Keratinocyte (primary cell): Measurements from ENCODE around the gene MRFAP1. TPM values are rescaled to one million over a fixed set of nuclear protein-coding genes. Genes with fewer than 3 reads are reported as not detected.

Source experiments
- DNase-seq: peaks from one replicate; pipeline ENCODE4 v3.0.0-alpha.2; 2011; ENCODE audit warnings: low read depth, missing footprints, low spot score
- FAIRE-seq: peaks from 2 replicates; lab custom pipeline; 2011; peaks lifted over from hg19 to GRCh38; lab: Jason Lieb, UNC
- H2AFZ ChIP-seq: 2 replicates; pipeline ENCODE4 v1.6.0; 2012; ENCODE audit warnings: low read length, control low read depth, inconsistent platforms; ENCODE audit not compliant: control insufficient read depth
- H3K27ac ChIP-seq: 2 replicates; pipeline ENCODE4 v1.5.1; 2011; ENCODE audit warnings: low read length; ENCODE audit not compliant: control insufficient read depth, insufficient read depth
- H3K27me3 ChIP-seq: 3 replicates; pipeline ENCODE4 v1.6.0; 2011; ENCODE audit warnings: low read length; ENCODE audit not compliant: control insufficient read depth, insufficient read depth; ENCODE audit errors: extremely low read depth
- H3K36me3 ChIP-seq, 2 experiments: 2 replicates in 1 of 2; 3 replicates in 1 of 2; pipeline ENCODE4 v1.5.1; 2011; ENCODE audit warnings: low read length in 2 of 2, mild to moderate bottlenecking in 1 of 2; ENCODE audit not compliant: control insufficient read depth in 2 of 2, insufficient read depth in 2 of 2; ENCODE audit errors: extremely low read depth in 1 of 2
- H3K4me1 ChIP-seq: 3 replicates; pipeline ENCODE4 v1.5.1; 2011; ENCODE audit warnings: low read length; ENCODE audit not compliant: control insufficient read depth, insufficient read depth; ENCODE audit errors: extremely low read depth
- H3K4me2 ChIP-seq: 3 replicates; pipeline ENCODE4 v1.6.0; 2011; ENCODE audit warnings: low read depth, low read length; ENCODE audit not compliant: control insufficient read depth, insufficient read depth; ENCODE audit errors: extremely low read depth
- H3K4me3 ChIP-seq, 3 experiments: fragments of 200-600 bp in 1 of 3; sonication (generic) in 1 of 3; 2 replicates in 2 of 3; 3 replicates in 1 of 3; pipeline ENCODE4 v1.5.1; 2011 to 2016; ENCODE audit warnings: low read length in 3 of 3, mild to moderate bottlenecking in 3 of 3, control low read depth in 2 of 3, inconsistent platforms in 1 of 3, low read depth in 1 of 3, mixed read lengths in 1 of 3, mixed run types in 1 of 3, moderate library complexity in 1 of 3; ENCODE audit not compliant: control insufficient read depth in 2 of 3, insufficient read depth in 2 of 3; ENCODE audit errors: extremely low read depth in 1 of 3
- H3K79me2 ChIP-seq: 2 replicates; pipeline ENCODE4 v1.6.0; 2012; ENCODE audit warnings: low read length; ENCODE audit not compliant: control insufficient read depth, insufficient read depth
- H3K9ac ChIP-seq: 3 replicates; pipeline ENCODE4 v1.6.0; 2011; ENCODE audit warnings: low read length; ENCODE audit not compliant: control insufficient read depth, insufficient read depth; ENCODE audit errors: extremely low read depth
- H3K9me1 ChIP-seq: 3 replicates; pipeline ENCODE4 v1.6.0; 2011; ENCODE audit warnings: low read length; ENCODE audit not compliant: control insufficient read depth, insufficient read depth; ENCODE audit errors: extremely low read depth
- H3K9me3 ChIP-seq: 2 replicates; pipeline ENCODE4 v1.5.1; 2012; ENCODE audit warnings: low read depth, low read length; ENCODE audit not compliant: control insufficient read depth
- H4K20me1 ChIP-seq: 3 replicates; pipeline ENCODE4 v1.6.0; 2011; ENCODE audit warnings: low read length; ENCODE audit not compliant: control insufficient read depth, insufficient read depth; ENCODE audit errors: extremely low read depth
- CTCF ChIP-seq, 3 experiments: IDR thresholded peaks in 1 of 3; conservative IDR thresholded peaks in 1 of 3; optimal IDR thresholded peaks in 1 of 3; 2 replicates in 2 of 3; 3 replicates in 1 of 3; pipeline versions ENCODE3 to v1.5.1; 2011; ENCODE audit warnings: low read length in 3 of 3, mild to moderate bottlenecking in 3 of 3, moderate library complexity in 2 of 3, control low read depth in 1 of 3, inconsistent platforms in 1 of 3; ENCODE audit not compliant: insufficient read depth in 2 of 3; ENCODE audit errors: extremely low read depth in 1 of 3
- EZH2 ChIP-seq: IDR thresholded peaks from one replicate; pipeline ENCODE4 v1.6.1; 2012; ENCODE audit warnings: inconsistent platforms, mild to moderate bottlenecking, low read length, moderate library complexity
- dilution Hi-C: fragments of 300-500 bp; cut with MboI; formaldehyde crosslinking; loops from one replicate; pipeline ENCODE4 v1.7.0; 2020; ENCODE audit warnings: low sequenced_read_pairs; ENCODE audit not compliant: extremely low pct_ligation_motif_present
- polyA plus RNA-seq, 5 experiments: library from polyadenylated mRNA; depleted of rRNA in 3 of 5; stranded (reverse) in 3 of 5; stranded (forward) in 1 of 5; unstranded in 1 of 5; fragments of >200 nt; gene quantifications; 1 replicate in 1 of 5; 2 replicates in 3 of 5; 3 replicates in 1 of 5; pipeline versions ENCODE4 v1.2.1 to v1.2.3, GENCODE V29; 2011 to 2012; ENCODE audit warnings: missing spikeins in 2 of 5, low read depth in 1 of 5, low replicate concordance in 1 of 5

MRFAP1 gene
- polyA plus RNA-seq, 1 donor (not counting 4 experiments of a cell fraction or from before 2014, with no cell fraction given), result 275 TPM

GRCh38 chr4:6603128-6603527 is 37.4 kb upstream of the MRFAP1 start:
- Histone ChIP-seq H3K27me3 (no peaks in the 10 kb centered on the region), H2AFZ (no peak overlapping the region), H3K27ac (no peak overlapping the region), H3K9ac (no peak overlapping the region), H3K4me1 (no peaks in the 10 kb centered on the region), H3K79me2 (no peaks in the 10 kb centered on the region), H3K9me3 (peaks cover 3% of the 10 kb centered on the region), H3K4me3 (no peak overlapping the region), H3K4me2 (no peak overlapping the region), H4K20me1 (no peaks in the 10 kb centered on the region), H3K36me3 (peaks cover 0 to 15% of the 10 kb centered on the region in 2 experiments), H3K9me1 (no peaks in the 10 kb centered on the region)
- FAIRE-seq (no peak), DNase-seq (no peak)
- TF ChIP-seq CTCF (optimal IDR thresholded peaks at IDR 0.05 in 1 of 3, IDR thresholded peaks at IDR 0.05 in 1 of 3, conservative IDR thresholded peaks at IDR 0.05 in 1 of 3; ENCODE audit: extremely low read depth in 1 of 3, insufficient read depth in 2 of 3, low read length in 3 of 3), result no peak
- no peak for TF ChIP-seq EZH2
- dilution Hi-C loops, result no loop called here

- no peaks in the 10 kb centered on the region for H3K4me1 ChIP-seq
- no peak overlapping the region for H2AFZ ChIP-seq
- H3K9me1 ChIP-seq, result no peaks in the 10 kb centered on the region
- no peak overlapping the region for H3K27ac ChIP-seq
- DNase-seq (no peak), FAIRE-seq (no peak)
- H3K9ac ChIP-seq, result no peak overlapping the region
- H3K4me3 ChIP-seq, result no peak overlapping the region
- no peaks in the 10 kb centered on the region for H4K20me1 ChIP-seq
- no peak overlapping the region for H3K4me2 ChIP-seq
- H3K27me3 ChIP-seq, result no peaks in the 10 kb centered on the region
- H3K36me3 ChIP-seq, result peaks cover 0 to 13% of the 10 kb centered on the region in 2 experiments
- no peaks in the 10 kb centered on the region for H3K79me2 ChIP-seq
- peaks cover 3% of the 10 kb centered on the region for H3K9me3 ChIP-seq
- no peak for TF ChIP-seq CTCF (optimal IDR thresholded peaks at IDR 0.05 in 1 of 3, IDR thresholded peaks at IDR 0.05 in 1 of 3, conservative IDR thresholded peaks at IDR 0.05 in 1 of 3; ENCODE audit: extremely low read depth in 1 of 3, insufficient read depth in 2 of 3, low read length in 3 of 3)
- no peak for TF ChIP-seq EZH2
- dilution Hi-C loops, result no loop called here
Measured at GRCh38 chr4:6605114-6605513, 35.4 kb upstream of the MRFAP1 start.
